NCI-H345 (cell line): ENCODE measurements around the gene SORT1.
"Not testable (repeated sequence)": the region's sequence is repeated elsewhere in the genome, so short reads cannot be mapped to it uniquely, and the experiment has no call there.

Experiments
- DNase-seq: peaks from one replicate; lab custom pipeline; 2025; lab: John Stamatoyannopoulos, UW

The SORT1 gene

GRCh38 chr1:109396871-109397580 lies 692 bp downstream of the SORT1 start:
- no peak for DNase-seq

- no peak for DNase-seq
Measured at GRCh38 chr1:109396513-109396839, 1.2 kb downstream of the SORT1 start.

- no peak for DNase-seq
Measured at GRCh38 chr1:109395602-109396512, 1.9 kb downstream of the SORT1 start.

GRCh38 chr1:109395282-109395599 lies 2.5 kb downstream of the SORT1 start:
- DNase-seq = not testable (repeated sequence)

GRCh38 chr1:109394591-109395281 lies 3.0 kb downstream of the SORT1 start:
- no peak for DNase-seq

GRCh38 chr1:109393617-109394233 lies 4.0 kb downstream of the SORT1 start:
- DNase-seq = no peak

DNA sequence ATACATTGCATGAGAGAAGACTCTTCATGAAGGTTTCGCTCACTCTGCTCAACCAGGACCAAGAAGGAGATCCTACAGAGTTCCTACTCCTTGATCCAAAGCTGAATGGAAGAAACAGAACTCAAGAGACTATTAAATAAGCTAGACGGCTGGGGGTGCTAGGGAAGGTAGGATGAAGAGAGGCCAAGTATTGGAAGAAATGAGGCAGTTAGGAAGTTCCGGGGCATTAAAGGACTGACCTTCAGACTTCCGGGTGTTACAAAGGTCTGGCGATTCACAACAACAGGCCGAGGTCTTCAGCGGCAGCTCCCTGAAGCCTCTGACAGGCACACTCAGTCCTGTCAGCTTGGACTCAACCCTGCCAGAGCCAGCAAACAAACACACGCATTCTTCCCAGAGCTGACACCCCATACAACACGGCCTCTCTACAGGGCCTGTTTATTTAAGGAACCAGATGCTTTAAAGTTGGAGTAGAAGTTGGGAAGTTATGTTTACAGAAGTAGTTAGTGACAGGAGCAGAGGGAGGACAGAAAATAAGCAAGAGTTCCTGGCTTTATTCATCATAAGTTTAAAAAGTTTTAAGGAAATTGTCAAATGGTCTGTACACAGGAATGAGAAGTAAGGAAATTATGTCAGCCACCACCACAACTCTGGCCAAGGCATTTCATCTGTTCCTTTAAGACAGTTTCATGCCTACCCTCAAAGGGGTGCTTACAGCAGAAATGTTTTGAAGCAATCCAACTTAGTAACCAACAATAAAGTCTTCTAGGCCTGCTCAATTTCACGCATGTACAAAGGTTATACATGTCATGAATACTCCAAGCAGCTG lies 4.7 kb downstream of the SORT1 start:
- DNase-seq = no peak

DNA sequence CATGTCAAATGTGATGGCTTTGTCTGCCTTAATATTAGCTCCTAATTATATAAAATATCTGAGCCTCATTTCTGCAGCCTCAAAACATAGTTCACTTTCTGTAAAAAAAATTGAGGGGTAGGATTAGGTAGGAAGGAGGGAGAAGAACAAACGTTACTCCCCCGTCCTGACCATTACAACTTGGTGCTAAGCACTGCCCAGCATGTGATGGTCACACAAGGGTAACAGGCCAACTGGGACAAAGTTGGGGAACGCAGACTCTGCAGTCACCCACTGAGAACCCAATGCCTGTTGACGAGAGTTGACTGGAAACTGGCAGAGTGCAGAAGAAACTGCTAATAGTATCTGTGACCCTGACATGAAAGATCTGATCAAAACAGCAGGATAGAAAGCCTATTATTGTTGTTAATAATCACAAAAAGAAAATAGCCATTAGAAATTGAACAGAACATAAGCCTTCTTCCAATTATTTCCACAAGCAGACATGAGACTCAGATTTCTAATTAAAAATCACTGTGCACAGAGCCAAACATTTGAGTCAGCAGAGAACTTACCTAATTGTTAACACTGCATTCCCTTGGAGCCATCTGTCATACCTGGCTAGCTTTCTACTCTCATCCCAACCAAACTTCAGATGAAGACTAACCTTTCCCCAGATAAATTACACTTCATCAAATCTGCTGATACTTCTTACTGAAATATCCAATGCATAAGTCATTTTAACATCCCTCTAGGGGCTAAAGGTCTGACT lies 5.5 kb downstream of the SORT1 start:
- no peak for DNase-seq

GRCh38 chr1:109391626-109392025 lies 6.1 kb downstream of the SORT1 start:
- DNase-seq = no peak

DNA sequence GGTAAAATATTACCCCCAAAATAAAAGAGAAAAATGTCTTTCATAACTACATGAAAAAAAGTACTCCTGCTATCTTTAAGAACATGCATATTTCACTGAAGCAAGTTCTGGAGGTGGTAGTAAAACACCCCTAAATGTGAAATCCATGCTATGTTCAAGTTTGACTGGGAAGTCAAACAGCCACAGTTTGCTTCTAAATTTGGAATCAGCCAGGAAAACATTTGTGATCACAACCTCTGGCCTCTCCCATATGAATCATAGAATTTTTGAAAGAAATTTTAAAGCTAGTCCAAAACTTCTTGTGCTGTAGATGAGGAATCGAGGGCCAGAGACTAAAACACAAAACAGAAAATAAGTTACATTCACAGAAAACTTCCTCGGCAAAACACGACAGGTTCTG lies 6.6 kb downstream of the SORT1 start:
- DNase-seq = no peak

DNA sequence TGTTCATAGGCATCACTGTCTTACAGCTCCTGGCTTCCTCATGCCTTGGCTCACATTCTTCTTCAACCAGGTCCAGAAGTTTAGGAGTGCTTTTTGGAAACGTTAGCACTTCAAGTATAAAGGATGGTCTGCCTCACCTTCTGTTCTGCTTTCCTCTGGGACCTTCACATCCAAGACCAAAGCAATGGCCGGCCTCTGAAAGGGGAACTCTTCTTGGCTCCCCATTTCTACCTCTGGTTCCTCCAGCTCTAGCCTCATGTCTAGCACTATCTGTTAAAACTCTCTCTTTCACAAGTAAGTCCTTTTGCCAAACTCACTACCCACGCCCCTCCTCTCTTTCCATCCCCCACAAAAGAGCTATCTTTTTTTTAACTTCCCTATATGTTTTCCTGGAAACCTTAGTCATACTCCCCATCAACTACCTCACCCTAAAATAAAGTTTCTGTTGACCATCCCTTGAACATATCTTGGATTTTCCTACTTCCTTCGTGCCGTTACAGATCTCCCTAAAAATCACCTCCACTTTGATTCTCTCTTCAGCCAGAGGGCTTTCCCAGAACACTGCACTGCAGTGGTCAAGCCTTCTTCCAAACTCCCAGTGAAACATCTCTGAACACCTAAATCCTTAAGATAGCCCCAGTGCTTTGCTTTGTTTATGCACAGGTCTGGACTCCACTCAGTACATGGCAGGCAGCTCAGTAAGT lies 7.9 kb downstream of the SORT1 start:
- no peak for DNase-seq

DNA sequence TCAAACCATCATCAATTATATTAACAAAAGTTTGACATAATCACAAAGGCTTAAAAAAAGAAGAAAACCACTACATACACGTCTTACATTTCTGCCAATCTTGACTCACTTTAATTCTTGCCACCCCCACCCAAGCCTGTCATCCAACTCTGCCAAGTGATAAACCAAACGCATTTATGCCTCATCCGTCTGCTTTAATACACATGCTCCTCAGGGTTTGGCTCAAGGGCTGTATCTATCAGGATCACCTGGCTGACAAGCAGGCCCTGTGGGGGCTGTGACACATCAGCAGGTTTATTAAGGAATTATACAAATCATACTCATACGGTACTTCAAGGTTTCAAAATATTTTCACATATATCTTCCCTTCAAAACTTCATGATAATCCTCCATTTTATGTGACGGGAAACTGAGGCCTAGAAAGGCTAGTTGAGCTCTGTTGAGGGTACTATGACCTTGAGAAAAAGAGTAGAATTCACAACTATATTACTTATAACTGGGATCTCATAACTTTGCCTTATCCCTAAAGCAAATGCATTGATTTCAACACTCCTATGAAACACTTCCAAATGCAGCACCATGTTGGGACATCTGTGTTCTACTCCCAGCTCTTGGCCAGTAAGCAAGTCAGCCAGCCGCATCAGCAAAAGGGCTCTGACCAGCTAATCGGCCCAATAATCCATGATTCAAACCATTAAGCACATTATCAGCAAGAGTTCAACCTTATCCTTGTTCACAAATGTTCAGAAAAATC lies 8.7 kb downstream of the SORT1 start:
- no peak for DNase-seq

- no peak for DNase-seq
Measured at GRCh38 chr1:109388208-109388711, 9.5 kb downstream of the SORT1 start.

DNA sequence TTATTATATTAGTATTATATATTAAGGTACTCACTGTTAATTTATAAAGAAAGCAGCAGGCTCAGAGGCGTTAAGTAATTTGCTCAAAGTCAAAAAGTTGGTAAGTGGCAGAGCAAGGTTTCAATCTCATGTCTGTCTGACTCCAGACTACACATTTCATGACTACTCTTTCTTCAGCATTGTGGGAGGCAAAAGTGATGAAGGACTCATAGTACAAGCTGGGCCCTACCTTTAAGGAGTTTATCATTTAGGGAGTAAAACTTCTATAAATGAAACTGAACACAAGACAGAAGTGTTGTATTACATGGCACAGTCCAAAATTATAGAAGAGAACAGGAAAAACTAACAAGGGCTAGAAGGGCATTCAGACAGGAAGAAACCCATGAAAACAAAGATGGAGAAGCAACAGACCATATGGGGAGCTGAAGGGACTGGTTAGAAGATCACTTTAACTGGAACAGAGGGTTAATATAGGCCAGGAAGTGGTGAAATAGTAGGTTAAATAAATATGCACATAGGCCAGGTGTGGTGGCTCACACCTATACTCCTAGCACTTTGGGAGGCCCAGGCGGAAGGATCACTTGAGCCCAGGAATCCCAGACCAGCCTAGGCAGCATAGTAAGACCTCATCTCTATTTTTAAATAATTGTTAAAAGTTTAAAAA lies 11.5 kb downstream of the SORT1 start:
- no peak for DNase-seq

DNA sequence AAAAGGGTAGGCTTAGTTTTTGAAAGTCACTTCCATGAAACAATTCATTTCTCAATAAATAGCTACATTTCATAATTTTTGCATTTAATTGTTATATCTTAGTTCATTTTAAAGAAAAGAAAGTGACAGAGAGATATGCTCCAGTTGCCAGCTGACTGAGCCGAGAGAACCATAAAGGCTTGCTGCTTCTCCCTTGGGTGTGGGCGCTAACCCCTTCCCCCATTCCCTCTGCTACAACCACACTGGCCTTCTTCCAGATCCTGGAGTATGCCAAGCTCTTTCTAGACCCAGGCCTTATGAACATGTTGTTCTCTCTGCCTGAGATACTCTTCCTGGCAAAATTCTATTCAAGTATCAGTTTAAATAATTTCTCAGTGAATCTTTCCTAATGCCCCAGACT lies 12.3 kb downstream of the SORT1 start:
- DNase-seq = no peak

GRCh38 chr1:109383854-109384253 lies 13.9 kb downstream of the SORT1 start:
- DNase-seq = no peak

- no peak for DNase-seq
Measured at GRCh38 chr1:109383087-109383779, 14.5 kb downstream of the SORT1 start.

GRCh38 chr1:109381573-109381972 lies 16.1 kb downstream of the SORT1 start:
- no peak for DNase-seq
